Psoas muscle (tissue), 8 donors: Measurements from ENCODE around the gene MGRN1. TPM values are rescaled to one million over a fixed set of nuclear protein-coding genes. Genes with fewer than 3 reads are reported as not detected.

Experiments used
- ATAC-seq, 4 donors: fragments of 200-7000 bp; cut with Tn5 transposase; one replicate each; pipeline ENCODE4 v1.9.1; 2020; ENCODE audit warnings: moderate library complexity in 3 of 4, mild to moderate bottlenecking in 2 of 4
- DNase-seq, 2 donors: peaks; one replicate each; pipeline ENCODE4 v3.0.0-alpha.2; 2020
- H3K27ac ChIP-seq: fragments of 200-600 bp; one replicate; pipeline ENCODE4 v1.8.0; 2022
- H3K27me3 ChIP-seq, 3 donors: fragments of 200-600 bp in 1 of 3; one replicate each; pipeline versions ENCODE4 v1.6.1 to v1.8.0; 2013 to 2022; ENCODE audit warnings: low read length in 2 of 3, mild to moderate bottlenecking in 2 of 3, moderate library complexity in 1 of 3; ENCODE audit not compliant: insufficient read depth in 3 of 3
- H3K36me3 ChIP-seq, 2 donors: fragments of 200-600 bp in 1 of 2; one replicate each; pipeline versions ENCODE4 v1.6.1 to v1.8.0; 2013 to 2022; ENCODE audit warnings: low read depth in 1 of 2, mild to moderate bottlenecking in 1 of 2, moderate library complexity in 1 of 2; ENCODE audit not compliant: insufficient read depth in 1 of 2
- H3K4me1 ChIP-seq: fragments of 200-600 bp; one replicate; pipeline ENCODE4 v1.8.0; 2022
- H3K4me3 ChIP-seq: fragments of 200-600 bp; one replicate; pipeline ENCODE4 v1.8.0; 2022; ENCODE audit warnings: mild to moderate bottlenecking
- H3K9me3 ChIP-seq: fragments of 200-600 bp; one replicate; pipeline ENCODE4 v1.8.0; 2022
- WGBS, 3 donors: extraction: QIAGEN DNeasy Blood & Tissue Kit; methylation state at CpG; one replicate each; pipeline versions ENCODE4 v1.1.6 to v1.1.7; 2013; 5-methylcytosine and 5-hydroxymethylcytosine counted together
- intact Hi-C, 2 donors: fragments of 100-400 bp; cut with DNase I; formaldehyde crosslinking; loops; one replicate each; pipeline versions ENCODE4 v1.11.0 to v1.14.2; 2022
- polyA plus RNA-seq, 3 donors: library from polyadenylated mRNA; stranded (reverse); fragments of 200-250 nt; gene quantifications; one replicate each; pipeline ENCODE4 v1.2.3, GENCODE V29; 2013
- total RNA-seq, 4 donors: library from RNA; stranded (reverse); fragmentation: NEBNext Ultra II Directional in 2 of 4; extraction: Animal tissue kit (Norgen Biotek cat#: 25700) in 2 of 4; gene quantifications; one replicate each; pipeline versions ENCODE4 v1.2.1 to v1.2.4, GENCODE V29; 2021 to 2023
- TF ChIP-seq, protein P1 (sequence below): fragments of 200-600 bp; IDR thresholded peaks from one replicate; pipeline ENCODE4 v1.8.0; 2022; ENCODE audit warnings: antibody characterized with exemption
- donor health status: healthy with polysubstance abuse.
- donor health status: DM: no; HTN: no; CAD: no; lungs with moderate emphysema.
- donor health status: Bipolar disorder and iron deficiency.
- donor health status: healthy.
- donor health status: DM: yes; HTN: yes; CAD: no.
- donor health status: DM: no; HTN: no; CAD: no.
- donor health status: DM: no; HTN: no; CAD: no.
- donor health status: DM: yes; HTN: yes; CAD: no.

MGRN1 gene
- total and polyA plus RNA-seq, 7 donors, result 20.2 to 63.1 (median 44.2) TPM

DNA sequence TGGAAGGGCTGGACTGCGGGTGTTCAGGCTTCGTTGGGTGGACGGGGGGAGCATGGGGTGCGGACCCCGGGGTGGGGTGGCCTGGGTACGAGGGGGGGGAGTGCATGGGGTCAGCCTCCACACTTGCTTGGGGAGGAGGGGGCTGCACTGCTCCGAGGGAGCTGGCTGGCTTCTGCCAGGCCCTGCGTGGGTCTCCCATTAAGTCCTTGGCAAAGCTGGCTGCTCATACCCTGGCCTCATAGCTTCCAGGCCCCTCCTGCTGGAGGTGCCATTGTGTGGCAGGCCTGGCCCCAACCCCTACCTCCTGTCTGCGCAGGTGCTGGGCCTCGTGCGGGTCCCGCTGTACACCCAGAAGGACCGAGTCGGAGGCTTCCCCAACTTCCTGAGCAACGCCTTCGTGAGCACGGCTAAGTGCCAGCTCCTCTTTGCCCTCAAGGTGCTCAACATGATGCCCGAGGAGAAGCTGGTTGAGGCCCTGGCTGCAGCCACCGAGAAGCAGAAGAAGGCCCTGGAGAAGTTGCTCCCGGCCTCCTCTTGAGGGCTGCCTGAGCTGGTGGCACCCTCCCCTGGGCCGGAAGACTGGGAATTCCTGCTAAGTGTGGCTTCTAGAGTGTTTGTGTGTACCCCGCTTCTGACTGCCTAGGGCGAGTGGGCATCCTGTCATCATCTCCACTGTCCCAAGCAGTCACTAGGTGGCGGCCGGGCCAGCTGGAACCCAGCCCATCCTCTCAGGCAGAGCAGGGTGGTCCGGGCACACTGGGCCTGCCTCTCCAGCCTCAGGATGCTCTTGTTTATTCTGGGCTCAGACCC is 70.2 kb downstream of the MGRN1 start:
- Histone ChIP-seq H3K27me3 (no peaks in the 10 kb centered on the region), H3K4me1 (peaks cover 11% of the 10 kb centered on the region), H3K36me3 (peaks cover 0 to 47% of the 10 kb centered on the region in 2 donors), H3K4me3 (peak overlapping the region; percentile 92), H3K27ac (peak overlapping the region; percentile 36), H3K9me3 (no peaks in the 10 kb centered on the region)
- ATAC-seq, result peak in 1 of 4 donors; percentile 17
- peak; percentile 56 to 77 for DNase-seq
- intact Hi-C loops, result loop anchor here in 1 of 2 donors (10.0 kb wide), 1 partner anchor 260 kb away; the partner anchor contains the start of gene SEC14L5
- TF ChIP-seq, protein P1, sequence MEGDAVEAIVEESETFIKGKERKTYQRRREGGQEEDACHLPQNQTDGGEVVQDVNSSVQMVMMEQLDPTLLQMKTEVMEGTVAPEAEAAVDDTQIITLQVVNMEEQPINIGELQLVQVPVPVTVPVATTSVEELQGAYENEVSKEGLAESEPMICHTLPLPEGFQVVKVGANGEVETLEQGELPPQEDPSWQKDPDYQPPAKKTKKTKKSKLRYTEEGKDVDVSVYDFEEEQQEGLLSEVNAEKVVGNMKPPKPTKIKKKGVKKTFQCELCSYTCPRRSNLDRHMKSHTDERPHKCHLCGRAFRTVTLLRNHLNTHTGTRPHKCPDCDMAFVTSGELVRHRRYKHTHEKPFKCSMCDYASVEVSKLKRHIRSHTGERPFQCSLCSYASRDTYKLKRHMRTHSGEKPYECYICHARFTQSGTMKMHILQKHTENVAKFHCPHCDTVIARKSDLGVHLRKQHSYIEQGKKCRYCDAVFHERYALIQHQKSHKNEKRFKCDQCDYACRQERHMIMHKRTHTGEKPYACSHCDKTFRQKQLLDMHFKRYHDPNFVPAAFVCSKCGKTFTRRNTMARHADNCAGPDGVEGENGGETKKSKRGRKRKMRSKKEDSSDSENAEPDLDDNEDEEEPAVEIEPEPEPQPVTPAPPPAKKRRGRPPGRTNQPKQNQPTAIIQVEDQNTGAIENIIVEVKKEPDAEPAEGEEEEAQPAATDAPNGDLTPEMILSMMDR, result no peak
- 42 to 56% (median 49%) methylated on average over 24 to 26 of the region's 26 CpGs for WGBS, 3 donors

- intact Hi-C loops, result loop anchor here in 1 of 2 donors (10.0 kb wide), 1 partner anchor 259 kb away; the partner anchor contains the start of gene SEC14L5
- H3K27me3 ChIP-seq, result no peaks in the 10 kb centered on the region
- peaks cover 4 to 55% of the 10 kb centered on the region in 2 donors for H3K36me3 ChIP-seq
- no peaks in the 10 kb centered on the region for H3K9me3 ChIP-seq
- peaks cover 11% of the 10 kb centered on the region for H3K4me1 ChIP-seq
- TF ChIP-seq, protein P1, result no peak
- WGBS, 3 donors, result 54 to 63% (median 59%) methylated on average over 12 of the region's 12 CpGs
- H3K4me3 ChIP-seq, result no peak overlapping the region
- no peak for ATAC-seq
- no peak overlapping the region for H3K27ac ChIP-seq
- peak in 1 of 2 donors; percentile 19 for DNase-seq
Measured at GRCh38 chr16:4695473-4696171, 71.0 kb downstream of the MGRN1 start.

DNA sequence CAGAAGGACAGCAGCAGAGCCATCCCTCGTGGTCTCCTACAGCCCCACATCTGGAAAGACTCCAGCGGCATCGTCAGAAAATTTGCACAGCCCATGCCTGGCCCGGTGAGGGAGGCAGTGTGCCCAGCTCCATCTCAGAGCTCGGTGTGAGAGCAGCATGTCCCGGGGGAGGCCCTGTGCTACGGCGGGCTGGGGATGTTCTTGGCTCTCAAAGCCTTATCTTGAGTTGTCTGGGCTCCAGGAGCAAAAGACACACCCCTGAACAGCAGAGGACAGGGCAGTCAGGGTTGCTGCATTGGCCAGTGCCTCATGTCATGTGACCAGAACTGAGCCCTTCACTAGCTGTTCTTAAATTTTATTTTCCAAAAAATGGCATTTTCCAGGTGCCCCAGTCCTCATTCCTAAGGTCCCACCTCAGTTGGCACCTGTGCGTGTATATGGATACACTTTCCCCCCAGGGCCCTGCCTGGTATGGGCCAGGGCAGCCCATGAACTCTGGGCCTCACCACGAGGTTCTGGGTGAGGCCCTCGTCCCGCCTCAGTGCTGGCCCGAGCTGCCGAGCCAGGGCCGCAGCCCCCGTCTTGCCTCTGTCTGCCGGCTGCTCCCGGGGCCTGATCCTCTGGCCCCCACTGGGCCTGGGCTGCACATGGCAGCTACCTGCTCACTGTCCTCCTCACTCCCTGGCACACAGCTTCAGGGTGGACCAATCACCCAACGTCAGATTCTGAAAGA is 71.7 kb downstream of the MGRN1 start:
- WGBS, 3 donors, result 46 to 61% (median 51%) methylated on average over 19 of the region's 19 CpGs
- H3K27me3 ChIP-seq, result no peaks in the 10 kb centered on the region
- H3K9me3 ChIP-seq, result no peaks in the 10 kb centered on the region
- DNase-seq (peak; percentile 64 to 85), ATAC-seq (no peak)
- TF ChIP-seq, protein P1, result no peak
- H3K4me3 ChIP-seq, result no peak overlapping the region
- intact Hi-C loops, result loop anchor here in 1 of 2 donors (10.0 kb wide), 1 partner anchor 258 kb away; the partner anchor contains the start of gene SEC14L5
- H3K27ac ChIP-seq, result no peak overlapping the region
- H3K4me1 ChIP-seq, result peaks cover 11% of the 10 kb centered on the region
- H3K36me3 ChIP-seq, result peaks cover 7 to 62% of the 10 kb centered on the region in 2 donors

DNA sequence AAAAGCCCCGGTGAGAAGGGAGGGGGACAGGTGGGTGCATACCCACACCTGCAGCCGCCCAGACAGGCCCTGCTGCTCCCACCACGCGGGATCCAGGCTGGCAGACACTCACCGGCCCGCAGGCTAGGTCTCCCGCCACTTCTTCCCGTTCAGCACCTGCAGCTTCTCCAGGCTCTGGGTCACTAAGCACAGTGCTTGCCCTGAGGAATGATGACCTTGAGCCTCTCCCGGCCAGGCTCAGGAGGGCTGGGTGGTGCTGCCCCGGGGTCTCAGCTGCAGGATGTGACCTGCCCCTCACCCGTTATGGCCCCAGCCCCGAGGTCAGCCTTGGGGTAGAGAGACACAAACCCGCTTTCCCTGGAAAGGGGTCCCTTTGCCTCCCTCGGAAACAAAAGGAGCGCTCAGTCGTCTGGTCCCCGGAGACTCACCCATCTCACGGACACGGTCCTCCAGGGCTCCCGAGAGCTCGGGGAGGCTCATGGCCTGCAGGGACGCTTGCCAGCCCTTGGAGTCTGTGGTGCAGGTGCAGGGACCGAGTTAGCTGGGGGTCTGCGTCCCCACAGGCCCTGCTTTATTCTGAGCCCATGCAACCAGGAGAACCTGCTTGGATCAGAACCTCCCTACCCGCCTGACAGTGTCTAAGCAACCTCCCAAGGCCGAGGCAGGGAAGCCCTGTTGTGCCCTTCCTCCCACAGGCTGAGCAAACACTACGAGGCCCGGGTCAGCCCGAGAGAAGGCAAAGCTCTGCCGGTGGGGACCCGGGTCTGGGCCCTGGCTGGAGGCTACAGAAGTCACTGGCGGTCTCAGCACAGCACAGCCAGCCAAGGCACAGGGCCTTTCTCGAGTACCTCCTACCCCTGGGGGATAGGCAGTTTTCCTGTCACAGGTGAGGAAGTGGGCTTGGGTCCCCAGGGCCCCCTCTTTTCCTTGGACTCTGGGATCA is 72.5 kb downstream of the MGRN1 start:
- ATAC-seq, result no peak
- 78 to 85% (median 80%) methylated on average over 31 to 33 of the region's 33 CpGs for WGBS, 3 donors
- intact Hi-C loops, result loop anchor here in 1 of 2 donors (10.0 kb wide), 1 partner anchor 258 kb away; the partner anchor contains the start of gene SEC14L5
- no peak overlapping the region for H3K4me3 ChIP-seq
- H3K9me3 ChIP-seq, result no peaks in the 10 kb centered on the region
- DNase-seq, result peak in 1 of 2 donors; percentile 47
- H3K27me3 ChIP-seq, result no peaks in the 10 kb centered on the region
- no peak overlapping the region for H3K27ac ChIP-seq
- H3K36me3 ChIP-seq, result peaks cover 7 to 71% of the 10 kb centered on the region in 2 donors
- TF ChIP-seq, protein P1, result no peak
- H3K4me1 ChIP-seq, result peaks cover 11% of the 10 kb centered on the region
